ENCODE measurements around the gene SLC7A14.
"Not testable (repeated sequence)": the region's sequence is repeated elsewhere in the genome, so short reads cannot be mapped to it uniquely, and the experiment has no call there.

- TF ChIP-seq CTCF (conservative IDR thresholded peaks at IDR 0.05; ENCODE audit: low read depth, low read length); RCOR1 (IDR thresholded peaks at IDR 0.05; ENCODE audit: insufficient replicate concordance, low read length); FOS (IDR thresholded peaks at IDR 0.05; ENCODE audit: low read depth, low read length); POLR2A (IDR thresholded peaks at IDR 0.05; ENCODE audit: low read depth, low read length); NFE2L2 (IDR thresholded peaks at IDR 0.05; ENCODE audit: low read depth, low read length); CEBPB (IDR thresholded peaks at IDR 0.05; ENCODE audit: low read depth, low read length); RFX5 (IDR thresholded peaks at IDR 0.05; ENCODE audit: low read depth, low read length); MAZ (IDR thresholded peaks at IDR 0.05; ENCODE audit: borderline replicate concordance, low read depth, low read length); RAD21 (IDR thresholded peaks at IDR 0.05; ENCODE audit: low read length); CHD1 (IDR thresholded peaks at IDR 0.05; ENCODE audit: low read depth, low read length); MXI1 (IDR thresholded peaks at IDR 0.05; ENCODE audit: borderline replicate concordance, low read depth, low read length); USF2 (IDR thresholded peaks at IDR 0.05; ENCODE audit: low read depth, low read length): not testable (repeated sequence)
Observed at GRCh38 chr3:170567598-170567997, 18.3 kb downstream of the SLC7A14 start.

All from IMR-90 (cell line).